K562 treated with DMSO at 1 percent for 4 hours (cell line): ENCODE results near the gene ZSCAN21. TPM values are rescaled to one million over a fixed set of nuclear protein-coding genes. Genes with fewer than 3 reads are reported as not detected.

Experiments used
- total RNA-seq: library from RNA; unstranded; fragments of 300-600 nt; gene quantifications from 2 replicates; pipeline ENCODE4 v1.2.3, GENCODE V29; 2022; ENCODE audit not compliant: insufficient read depth

Gene ZSCAN21
- total RNA-seq: 8.1 and 8.9 TPM in 2 replicates

GRCh38 chr7:100049441-100050291, at the start of gene ZSCAN21:
Gene ZSCAN21, plus strand, starts transcription at chr7:100049774. Its CDS starts 7,233 bp downstream, at chr7:100057007.

GRCh38 chr7:100015232-100016214, 34.1 kb upstream of the ZSCAN21 start, which contains the start of gene ZKSCAN1:
Gene ZKSCAN1, plus strand, starts transcription at chr7:100015596. Its CDS starts 7,911 bp downstream, at chr7:100023507.

GRCh38 chr7:100081535-100082102, 32.0 kb downstream of the ZSCAN21 start, which contains the start of gene ZNF3:
Gene ZNF3, minus strand, starts transcription at chr7:100081723. Its CDS starts 4,366 bp downstream, at chr7:100077357.

GRCh38 chr7:100088621-100089457, 39.3 kb downstream of the ZSCAN21 start, which contains the start of gene COPS6:
Gene COPS6, plus strand, starts transcription at chr7:100088969. Its CDS starts 22 bp downstream, at chr7:100088991.

GRCh38 chr7:100101016-100101862, 51.7 kb downstream of the ZSCAN21 start, which contains the start of the genes AP4M1 and MCM7:
Gene AP4M1, plus strand, starts transcription at chr7:100101643. Its CDS starts 72 bp downstream, at chr7:100101715.
Gene MCM7, minus strand, starts transcription at chr7:100101397. Its CDS starts 103 bp downstream, at chr7:100101294.

Other genes starting within 250 kb of the ZSCAN21 start
- gene CYP3A43, start 221.8 kb upstream of the ZSCAN21 start, total RNA-seq: not detected in 2 replicates
- not detected in 2 replicates for gene OR2AE1, start 172.7 kb upstream of the ZSCAN21 start, total RNA-seq
- 35.4 and 35.7 TPM in 2 replicates for gene TRIM4, start 130.2 kb upstream of the ZSCAN21 start, total RNA-seq
- gene GJC3, start 120.2 kb upstream of the ZSCAN21 start, total RNA-seq: not detected in 2 replicates
- gene AZGP1, start 73.7 kb upstream of the ZSCAN21 start, total RNA-seq: not detected in 2 replicates
- 15.1 and 17.2 TPM in 2 replicates for gene ZKSCAN1, start 34.2 kb upstream of the ZSCAN21 start, total RNA-seq
- 17.9 and 23.2 TPM in 2 replicates for gene ZNF3, start 31.9 kb downstream of the ZSCAN21 start, total RNA-seq
- gene COPS6, start 39.2 kb downstream of the ZSCAN21 start, total RNA-seq: 158 and 176 TPM in 2 replicates
- gene MCM7, start 51.6 kb downstream of the ZSCAN21 start, total RNA-seq: 544 and 550 TPM in 2 replicates
- 10.1 and 12.3 TPM in 2 replicates for gene AP4M1, start 51.9 kb downstream of the ZSCAN21 start, total RNA-seq
- 83.4 and 94.5 TPM in 2 replicates for gene TAF6, start 69.6 kb downstream of the ZSCAN21 start, total RNA-seq
- 4.1 and 6.5 TPM in 2 replicates for gene CNPY4, start 69.9 kb downstream of the ZSCAN21 start, total RNA-seq
- 1.5 and 1.9 TPM in 2 replicates for gene MBLAC1, start 77.2 kb downstream of the ZSCAN21 start, total RNA-seq
- 305 and 308 TPM in 2 replicates for gene LAMTOR4, start 99.1 kb downstream of the ZSCAN21 start, total RNA-seq
- 15.4 and 28.7 TPM in 2 replicates for gene TRAPPC14, start 108.9 kb downstream of the ZSCAN21 start, total RNA-seq
- 2.3 and 3.4 TPM in 2 replicates for gene GAL3ST4, start 118.8 kb downstream of the ZSCAN21 start, total RNA-seq
- gene GPC2, start 127.6 kb downstream of the ZSCAN21 start, total RNA-seq: 0.82 and 4.1 TPM in 2 replicates
- 5.7 TPM in 2 replicates for gene STAG3, start 128.1 kb downstream of the ZSCAN21 start, total RNA-seq
- gene PVRIG, start 170.2 kb downstream of the ZSCAN21 start, total RNA-seq: not detected in 2 replicates